Superior temporal gyrus (tissue), 1 donor: ENCODE results near the gene ANXA6.
A peak's percentile ranks its signal among the peaks of the same experiment; 100 is the strongest.
"Not testable (repeated sequence)": the region's sequence is repeated elsewhere in the genome, so short reads cannot be mapped to it uniquely, and the experiment has no call there.

Experiments used
- DNase-seq: peaks from one replicate; pipeline ENCODE4 v3.0.0-alpha.2; 2016; ENCODE audit errors: extremely low spot score

Gene ANXA6

GRCh38 chr5:151157426-151158286, at the start of gene ANXA6:
Gene ANXA6 (minus strand): TSS chr5:151157779. CDS start chr5:151147901, 9,878 bp downstream.
- peak; percentile 82 for DNase-seq

DNA sequence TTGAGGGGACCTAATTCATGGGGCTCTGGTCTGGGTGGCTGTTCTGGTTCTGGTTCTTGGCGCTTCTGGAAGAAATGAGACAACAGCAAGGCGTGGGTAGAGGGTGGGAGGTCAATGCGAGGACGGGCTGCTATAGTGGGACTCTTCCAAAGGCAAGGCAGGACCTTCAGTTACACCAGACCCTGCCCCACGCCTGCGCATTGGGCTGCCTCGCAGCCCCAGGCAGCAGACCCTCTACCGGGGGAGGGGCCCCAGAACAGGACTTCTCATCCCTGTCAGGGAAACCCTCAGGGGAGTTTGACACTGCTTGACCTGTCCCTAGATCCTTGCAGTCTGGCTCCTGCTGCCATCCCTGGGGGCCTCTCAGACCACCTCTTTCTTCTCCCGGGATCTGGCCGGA, 47.8 kb upstream of the ANXA6 start:
- no peak for DNase-seq

DNA sequence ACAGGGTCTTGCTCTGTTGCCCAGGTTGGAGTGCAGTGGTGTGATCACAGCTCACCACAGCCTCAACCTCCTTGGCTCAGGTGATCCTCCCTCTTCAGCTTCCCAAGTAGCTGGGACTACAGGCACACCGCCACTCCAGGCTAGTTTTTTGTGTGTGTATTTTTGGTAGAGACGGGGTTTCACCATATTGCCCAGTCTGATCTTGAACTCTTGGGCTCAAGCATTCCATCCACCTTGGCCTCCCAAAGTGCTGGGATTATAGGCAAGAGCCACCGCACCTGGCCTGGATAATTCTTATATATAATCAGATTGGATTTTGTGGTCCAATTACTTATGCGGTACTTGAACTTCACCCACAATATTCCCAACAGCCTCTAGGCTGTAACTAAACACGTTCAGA, 46.5 kb upstream of the ANXA6 start:
- DNase-seq = no peak

DNA sequence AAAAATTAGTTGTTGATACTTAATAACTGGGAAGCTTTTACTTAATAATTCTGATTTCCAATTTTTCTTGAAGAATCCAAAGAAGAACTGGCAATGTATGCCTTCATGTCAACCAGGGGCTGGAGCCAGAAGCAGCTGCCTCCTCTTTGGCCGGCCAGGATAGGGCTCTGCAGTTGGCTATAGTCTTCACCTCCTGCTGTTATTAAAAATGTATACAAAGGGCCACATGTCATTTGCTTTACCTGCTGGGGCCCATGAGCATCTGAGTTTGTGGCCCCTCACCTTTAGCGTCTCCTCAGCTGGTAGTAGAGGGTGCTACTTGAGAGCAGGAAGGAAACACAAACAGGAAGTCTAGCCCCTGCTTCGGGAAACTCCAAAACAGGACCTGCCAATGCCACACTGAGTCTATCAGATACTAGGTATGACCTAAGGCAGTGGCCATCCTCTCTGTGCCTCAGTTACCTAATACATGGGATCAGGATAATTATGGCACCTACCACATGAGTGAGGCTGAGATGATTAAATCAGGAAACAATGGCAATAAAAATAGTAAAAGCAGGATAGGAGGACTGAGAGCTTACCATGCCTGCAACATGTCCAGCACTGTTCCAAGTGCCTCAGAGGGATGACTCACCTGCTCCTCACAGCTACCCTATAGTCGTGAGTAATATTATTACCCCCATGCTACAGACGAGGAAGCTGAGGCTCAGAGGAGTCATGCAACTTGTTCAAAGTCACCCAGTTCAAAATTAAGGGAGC, 45.0 kb upstream of the ANXA6 start:
- DNase-seq = no peak

GRCh38 chr5:151200913-151201595, 43.5 kb upstream of the ANXA6 start:
- no peak for DNase-seq

GRCh38 chr5:151199581-151200185, 42.1 kb upstream of the ANXA6 start:
- DNase-seq = no peak

DNA sequence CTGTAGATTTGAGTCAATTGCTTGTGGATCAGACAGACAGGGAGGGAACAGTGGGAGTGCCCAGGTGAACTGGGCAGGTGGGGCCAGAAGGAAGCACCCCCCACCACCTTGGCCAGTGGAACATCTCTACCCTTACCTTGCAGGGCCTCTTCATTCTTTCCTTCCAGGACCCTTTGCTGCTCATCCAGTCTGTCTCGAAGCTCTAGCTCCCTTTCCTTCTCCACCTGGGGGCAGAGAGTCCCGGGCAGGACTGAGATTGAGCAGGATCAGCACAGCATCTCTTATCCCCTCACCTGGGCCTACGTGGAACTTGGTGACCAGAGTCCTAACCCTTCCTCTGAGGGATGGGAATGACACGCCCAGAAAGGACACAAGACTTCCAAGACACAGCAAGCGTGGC, 41.3 kb upstream of the ANXA6 start:
- no peak for DNase-seq

DNA sequence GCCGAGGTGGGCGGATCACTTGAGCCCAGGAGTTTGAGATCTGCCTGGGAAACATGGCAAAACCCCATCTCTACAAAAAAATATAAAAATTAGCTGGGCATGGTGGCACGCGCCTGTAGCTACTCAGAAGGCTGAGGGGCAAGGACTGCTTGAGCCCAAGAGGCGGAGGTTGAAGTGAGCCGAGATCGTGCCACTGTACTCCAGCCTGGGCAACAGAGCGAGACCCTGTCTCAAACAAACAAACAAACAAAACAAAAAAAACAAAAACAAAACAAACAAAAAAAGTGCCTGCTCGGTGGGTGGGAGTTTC, 39.7 kb upstream of the ANXA6 start:
- not testable (repeated sequence) for DNase-seq

DNA sequence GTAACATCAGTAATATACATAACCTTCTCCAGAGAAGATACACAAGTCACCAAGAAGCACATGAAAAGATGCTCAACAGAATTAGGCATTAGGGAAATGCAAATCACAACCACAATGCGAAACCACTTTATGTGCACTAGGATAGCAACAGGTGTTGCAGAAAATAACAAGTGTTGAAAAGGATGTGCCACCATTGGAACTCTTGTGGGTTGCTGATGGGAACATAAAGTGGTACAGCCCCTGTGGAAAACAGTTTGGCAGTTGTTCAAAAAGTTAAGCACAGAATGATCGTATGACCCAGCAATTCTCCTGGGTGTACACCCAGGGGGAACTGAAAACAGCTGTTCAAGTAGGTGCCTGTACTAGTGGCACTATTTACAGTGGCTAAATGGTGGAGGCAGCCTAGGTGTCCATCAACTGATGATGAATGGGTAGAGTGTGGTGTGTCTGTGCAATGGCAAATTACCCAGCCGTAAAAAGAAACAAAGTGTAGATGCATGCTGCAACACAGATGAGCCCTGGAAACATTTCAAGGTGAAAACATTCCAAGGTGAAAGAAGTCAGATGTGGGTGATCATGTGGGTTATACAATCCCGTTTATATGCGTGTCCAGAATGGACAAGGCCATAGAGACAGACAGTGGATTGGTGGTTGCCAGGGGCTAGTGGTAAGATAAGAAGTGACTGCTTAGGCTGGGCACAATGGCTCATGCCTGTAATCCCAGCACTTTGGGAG, 39.1 kb upstream of the ANXA6 start:
- DNase-seq = no peak

DNA sequence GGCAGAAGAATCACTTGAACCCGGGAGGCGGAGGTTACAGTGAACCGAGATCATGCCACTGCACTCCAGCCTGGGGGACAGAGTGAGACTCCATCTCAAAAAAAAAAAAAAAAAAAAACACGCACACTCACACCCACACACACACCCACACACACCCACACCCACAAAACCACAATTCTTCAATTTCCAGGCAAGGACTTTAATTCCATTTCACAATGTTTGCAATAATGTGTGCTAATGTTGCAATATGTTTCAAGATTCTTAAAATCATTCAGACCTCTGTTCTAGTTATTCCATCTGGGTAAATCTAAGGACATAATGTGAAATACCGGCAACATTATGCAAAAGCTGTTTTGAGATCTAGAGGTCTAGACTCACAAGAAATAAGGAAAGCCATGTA, 38.0 kb upstream of the ANXA6 start:
- DNase-seq = no peak

DNA sequence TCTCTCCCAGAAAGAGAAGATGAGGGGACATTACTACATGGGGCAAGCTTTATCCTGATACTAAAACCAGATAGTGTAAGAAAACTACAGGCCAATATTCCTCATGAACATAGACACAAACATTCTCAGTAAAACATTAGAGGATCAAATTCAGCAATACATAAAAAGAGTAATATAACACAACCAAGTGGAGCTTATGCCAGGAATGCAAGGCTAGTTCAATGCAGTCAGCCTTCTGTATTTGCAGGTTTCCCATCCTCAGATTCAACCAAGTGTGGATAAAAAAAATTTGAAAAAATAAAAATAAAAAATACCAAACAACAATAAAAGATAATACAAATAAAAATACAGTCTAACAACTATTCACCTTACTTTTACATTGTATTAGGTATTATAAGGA, 35.0 kb upstream of the ANXA6 start:
- no peak for DNase-seq

DNA sequence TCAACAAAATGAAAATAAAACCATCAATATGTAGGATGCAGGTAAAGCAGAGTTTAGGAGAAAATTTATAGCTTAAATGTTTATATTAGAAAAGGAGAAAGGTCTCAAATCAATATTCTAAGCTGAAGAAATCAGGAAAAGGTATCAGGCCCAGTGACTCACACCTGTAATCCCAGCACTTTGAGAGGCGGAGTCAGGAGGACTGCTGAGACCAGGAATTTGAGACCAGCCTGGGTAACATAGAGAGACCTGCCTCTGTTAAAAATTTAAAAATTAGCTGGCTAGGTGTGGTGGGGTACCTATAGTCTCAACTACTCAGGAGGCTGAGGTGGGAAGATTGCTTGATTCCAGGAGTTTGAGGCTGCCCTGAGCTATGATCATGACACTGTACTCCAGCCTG, 34.1 kb upstream of the ANXA6 start:
- no peak for DNase-seq

DNA sequence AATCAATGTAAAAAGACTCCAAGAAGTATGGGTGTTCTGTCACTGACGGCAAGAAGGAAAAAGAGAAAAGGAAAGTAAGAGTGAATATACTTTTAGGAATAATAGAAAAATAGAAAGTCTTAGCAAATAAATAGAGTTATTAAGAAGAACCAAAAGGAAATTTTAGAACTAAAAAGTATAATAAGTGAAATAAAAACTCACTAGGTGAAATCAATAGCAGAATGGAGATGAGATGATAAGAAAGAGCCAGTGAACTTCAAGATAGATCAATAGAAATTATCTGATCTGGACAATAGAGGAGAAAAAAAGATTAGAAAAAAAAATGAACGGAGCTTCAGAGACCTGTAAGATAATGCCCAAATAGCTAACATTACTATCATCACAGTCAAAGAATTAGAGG, 31.6 kb upstream of the ANXA6 start:
- DNase-seq = no peak

- no peak for DNase-seq
These were observed 29.0 kb upstream of the ANXA6 start for GRCh38 chr5:151186538-151186937.

DNA sequence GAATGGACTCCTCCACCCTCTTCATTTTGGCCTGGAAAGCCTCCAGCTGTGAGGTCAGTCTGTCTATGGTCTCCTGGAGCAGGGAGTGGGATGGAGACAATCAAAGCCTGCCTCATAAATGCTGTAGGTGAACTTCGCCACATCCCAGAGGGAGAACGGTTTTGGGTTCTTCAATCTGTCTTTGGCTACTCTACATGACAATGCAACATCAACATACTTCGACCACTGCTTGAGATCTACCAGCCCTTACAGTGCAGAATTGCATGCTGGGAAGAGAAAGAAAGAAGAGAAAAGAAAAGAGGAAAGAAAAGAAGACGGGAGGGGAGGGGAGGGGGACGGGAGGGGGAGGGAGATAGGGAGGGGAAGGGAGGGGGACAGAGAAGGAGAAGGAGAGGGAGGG, 28.5 kb upstream of the ANXA6 start:
- no peak for DNase-seq

GRCh38 chr5:151184316-151185042, 26.9 kb upstream of the ANXA6 start:
- no peak for DNase-seq

GRCh38 chr5:151183456-151184245, 26.1 kb upstream of the ANXA6 start:
- DNase-seq = no peak

DNA sequence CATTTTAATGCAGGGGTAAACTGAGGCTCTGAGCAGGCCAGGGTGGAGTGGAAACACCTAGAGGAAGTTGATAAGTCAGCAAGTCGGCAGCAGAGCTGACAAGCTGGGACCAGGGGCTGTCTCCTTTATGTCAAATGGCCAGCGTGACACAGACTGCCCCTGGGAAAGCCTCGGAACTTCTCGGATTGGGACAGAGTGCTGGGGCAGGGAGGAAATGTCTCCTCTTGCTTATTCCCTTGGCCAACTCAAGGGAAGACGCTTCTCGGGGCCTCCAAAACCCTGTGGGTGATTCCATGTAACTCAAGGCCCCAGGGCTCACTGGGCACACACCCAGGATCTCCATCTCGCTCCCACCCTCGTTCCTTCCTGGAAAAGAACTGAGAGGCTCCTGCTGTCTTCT, 25.4 kb upstream of the ANXA6 start:
- DNase-seq = no peak

- DNase-seq = no peak
These were observed 24.9 kb upstream of the ANXA6 start for GRCh38 chr5:151182524-151182900.
